H1 (cell line): ENCODE results near the gene SCN11A. TPM values are rescaled to one million over a fixed set of nuclear protein-coding genes. Genes with fewer than 3 reads are reported as not detected.

Source experiments
- ASH2L ChIP-seq: fragments of 200-600, 300-600 bp; sonication (generic); IDR thresholded peaks from one replicate; pipeline ENCODE4 v1.7.1; 2017; ENCODE audit warnings: low read length
- CBX5 ChIP-seq: fragments of 300-800, 300-1000 bp; sonication (generic); IDR thresholded peaks from 2 replicates; pipeline ENCODE4 v1.7.1; 2016; ENCODE audit warnings: antibody characterized with exemption, low read length, low read depth
- GABPA ChIP-seq: IDR thresholded peaks from 2 replicates; pipeline ENCODE4 v1.6.1; 2011; ENCODE audit warnings: mild to moderate bottlenecking, low read length, moderate library complexity, borderline replicate concordance; ENCODE audit not compliant: insufficient read depth
- polyA plus RNA-seq, 7 experiments: library from polyadenylated mRNA; depleted of rRNA in 3 of 7; stranded (reverse) in 5 of 7; unstranded in 2 of 7; fragments of >200 nt in 5 of 7; fragments of 200-250 nt in 2 of 7; gene quantifications; 1 replicate in 5 of 7; 2 replicates in 1 of 7; 4 replicates in 1 of 7; pipeline versions ENCODE4 v1.2.1 to v1.2.3, GENCODE V29; 2011 to 2013; ENCODE audit warnings: missing spikeins in 2 of 7, mixed read lengths in 2 of 7
- total RNA-seq: library from RNA; stranded (reverse); fragmentation: NEBNext Ultra II Directional; extraction: Animal tissue kit (Norgen Biotek cat#: 25700); gene quantifications from 2 replicates; pipeline ENCODE4 v1.2.1, GENCODE V29; 2021

Gene SCN11A
- total and polyA plus RNA-seq, 2 of the 8 experiments (the other 6 are each of a cell fraction or from before 2014, with no cell fraction given): 0.11 to 0.21 TPM

DNA sequence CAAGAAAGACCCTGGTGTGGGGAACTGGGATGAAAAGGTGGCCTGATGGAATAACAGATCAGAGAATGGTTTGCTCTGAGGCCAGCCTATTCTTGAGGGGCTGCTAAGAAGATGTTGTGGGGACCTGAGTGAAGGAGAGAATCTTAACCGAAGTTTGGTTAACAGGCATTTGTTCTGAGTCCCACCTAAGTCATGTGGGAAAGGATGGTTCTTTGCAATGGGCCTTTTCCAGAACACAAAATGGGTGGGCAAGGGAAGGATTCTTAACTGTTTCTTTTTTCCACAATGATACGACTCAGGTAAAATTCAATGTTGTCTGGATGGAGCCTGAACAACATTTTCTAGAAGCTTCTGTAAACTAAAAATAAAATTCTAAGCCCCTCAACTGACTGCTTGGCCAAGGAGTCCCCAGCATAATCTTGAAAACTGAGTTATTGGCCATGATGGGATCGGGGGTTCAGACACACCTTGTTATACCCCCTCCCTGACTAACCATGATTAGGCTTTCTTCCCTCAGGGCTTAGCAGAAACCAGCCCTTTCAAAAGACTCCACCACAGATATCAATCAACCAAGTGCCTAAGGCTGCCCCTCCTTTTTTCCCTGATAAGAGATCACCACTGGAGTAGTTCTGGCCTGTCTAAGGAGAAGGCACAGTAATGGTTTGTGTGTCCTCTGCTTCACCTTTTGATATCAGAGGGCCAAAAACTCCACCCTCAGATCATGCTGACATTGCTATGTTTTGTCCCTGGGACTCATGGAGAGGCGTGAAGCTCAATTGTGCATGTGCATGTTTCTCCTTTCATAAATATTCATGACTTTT lies 30.1 kb downstream of the SCN11A start (continued):
- TF ChIP-seq ASH2L (no peak), GABPA (no peak), CBX5 (no peak)
- TF ChIP-seq, all 59 proteins: peak for 0
